A673 (cell line): ENCODE measurements around the gene BTRC. TPM values are rescaled to one million over a fixed set of nuclear protein-coding genes. Genes with fewer than 3 reads are reported as not detected.

Source experiments
- BruUV-seq: library from RNA; stranded (reverse); fragments of 400-500 nt; replicated peaks from 2 replicates; lab custom pipeline; 2021; lab: Mats Ljungman, UMichigan
- CTCF ChIA-PET: fragments of 300-600 bp; sonication (Branson Sonifier 250); formaldehyde crosslinking; loops from one replicate; lab custom pipeline; 2022; ENCODE audit warnings: antibody characterized with exemption; lab: Charles Lee
- POLR2A ChIA-PET: fragments of 300-600 bp; sonication (Branson Sonifier 250); formaldehyde crosslinking; loops from one replicate; lab custom pipeline; 2022; ENCODE audit warnings: antibody characterized with exemption; ENCODE audit not compliant: low non-redundant PET; lab: Charles Lee
- DNase-seq: peaks from one replicate; pipeline ENCODE4 v3.0.0-alpha.2; 2015; ENCODE audit warnings: low spot score
- H3K27ac ChIP-seq: fragments of 200-600 bp; sonication (generic); 2 replicates; pipeline ENCODE4 v1.5.1; 2016; ENCODE audit warnings: mixed run types, low read depth, mild to moderate bottlenecking, mixed read lengths, antibody characterized with exemption, low read length; ENCODE audit not compliant: poor library complexity, severe bottlenecking
- H3K27me3 ChIP-seq: fragments of 200-600 bp; sonication (generic); replicated peaks from 2 replicates; pipeline ENCODE4 v1.6.1; 2017; ENCODE audit warnings: mixed run types, low read depth, mild to moderate bottlenecking, mixed read lengths, antibody characterized with exemption, low read length; ENCODE audit not compliant: insufficient read depth, poor library complexity
- H3K36me3 ChIP-seq: fragments of 200-600 bp; sonication (generic); 2 replicates; pipeline ENCODE4 v1.6.1; 2016; ENCODE audit warnings: mixed run types, mild to moderate bottlenecking, mixed read lengths, antibody characterized with exemption, low read length; ENCODE audit not compliant: insufficient read depth, poor library complexity, severe bottlenecking
- H3K4me1 ChIP-seq: fragments of 200-600 bp; sonication (generic); 2 replicates; pipeline ENCODE4 v1.6.1; 2017; ENCODE audit warnings: mixed run types, mild to moderate bottlenecking, mixed read lengths, antibody characterized with exemption, low read length; ENCODE audit not compliant: insufficient read depth, poor library complexity, severe bottlenecking
- H3K4me3 ChIP-seq: fragments of 200-600 bp; sonication (generic); 2 replicates; pipeline ENCODE4 v1.5.1; 2016; ENCODE audit warnings: low read depth, mixed run types, mild to moderate bottlenecking, mixed read lengths, low read length; ENCODE audit not compliant: poor library complexity, severe bottlenecking
- H3K9me3 ChIP-seq: fragments of 200-600 bp; sonication (generic); 2 replicates; pipeline ENCODE4 v1.6.1; 2016; ENCODE audit warnings: mixed run types, low read depth, mild to moderate bottlenecking, mixed read lengths, antibody characterized with exemption, low read length; ENCODE audit not compliant: poor library complexity, severe bottlenecking
- EZH2 ChIP-seq: fragments of 200-600 bp; sonication (generic); IDR thresholded peaks from 2 replicates; pipeline ENCODE4 v1.6.1; 2017; ENCODE audit warnings: borderline replicate concordance, low read depth, mild to moderate bottlenecking, mixed read lengths, antibody characterized with exemption, low read length; ENCODE audit not compliant: poor library complexity, severe bottlenecking
- intact Hi-C: fragments of 100-400 bp; cut with micrococcal nuclease; formaldehyde crosslinking; loops from one replicate; pipeline ENCODE4 v1.10.0; 2022; ENCODE audit not compliant: unreplicated experiment
- total RNA-seq: library from RNA; stranded (reverse); gene quantifications from 2 replicates; pipeline ENCODE4 v1.2.3, GENCODE V29; 2021
- TF ChIP-seq, protein P1 (sequence below): fragments of 300-800, 200-600 bp; sonication (generic); conservative IDR thresholded peaks from 2 replicates; pipeline ENCODE4 v1.5.1; 2017; ENCODE audit warnings: low read depth, mild to moderate bottlenecking, antibody characterized with exemption, low read length, moderate library complexity, mixed read lengths

BTRC gene
- total RNA-seq, 1 experiment from 2014 or later = 22.6 TPM

- no peak for TF ChIP-seq EZH2
- TF ChIP-seq, protein P1, sequence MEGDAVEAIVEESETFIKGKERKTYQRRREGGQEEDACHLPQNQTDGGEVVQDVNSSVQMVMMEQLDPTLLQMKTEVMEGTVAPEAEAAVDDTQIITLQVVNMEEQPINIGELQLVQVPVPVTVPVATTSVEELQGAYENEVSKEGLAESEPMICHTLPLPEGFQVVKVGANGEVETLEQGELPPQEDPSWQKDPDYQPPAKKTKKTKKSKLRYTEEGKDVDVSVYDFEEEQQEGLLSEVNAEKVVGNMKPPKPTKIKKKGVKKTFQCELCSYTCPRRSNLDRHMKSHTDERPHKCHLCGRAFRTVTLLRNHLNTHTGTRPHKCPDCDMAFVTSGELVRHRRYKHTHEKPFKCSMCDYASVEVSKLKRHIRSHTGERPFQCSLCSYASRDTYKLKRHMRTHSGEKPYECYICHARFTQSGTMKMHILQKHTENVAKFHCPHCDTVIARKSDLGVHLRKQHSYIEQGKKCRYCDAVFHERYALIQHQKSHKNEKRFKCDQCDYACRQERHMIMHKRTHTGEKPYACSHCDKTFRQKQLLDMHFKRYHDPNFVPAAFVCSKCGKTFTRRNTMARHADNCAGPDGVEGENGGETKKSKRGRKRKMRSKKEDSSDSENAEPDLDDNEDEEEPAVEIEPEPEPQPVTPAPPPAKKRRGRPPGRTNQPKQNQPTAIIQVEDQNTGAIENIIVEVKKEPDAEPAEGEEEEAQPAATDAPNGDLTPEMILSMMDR = no peak
- no TSS peak for BruUV-seq
- no peak for DNase-seq
- POLR2A ChIA-PET = no interaction called here
- Histone ChIP-seq H3K36me3 (no peaks in the 10 kb centered on the region), H3K9me3 (no peaks in the 10 kb centered on the region), H3K27ac (no peak overlapping the region), H3K4me3 (no peak overlapping the region), H3K27me3 (no peaks in the 10 kb centered on the region), H3K4me1 (no peaks in the 10 kb centered on the region)
- CTCF ChIA-PET = no interaction called here
- intact Hi-C loops = no loop called here
These were observed 36.1 kb downstream of the BTRC start for GRCh38 chr10:101389986-101390531.

DNA sequence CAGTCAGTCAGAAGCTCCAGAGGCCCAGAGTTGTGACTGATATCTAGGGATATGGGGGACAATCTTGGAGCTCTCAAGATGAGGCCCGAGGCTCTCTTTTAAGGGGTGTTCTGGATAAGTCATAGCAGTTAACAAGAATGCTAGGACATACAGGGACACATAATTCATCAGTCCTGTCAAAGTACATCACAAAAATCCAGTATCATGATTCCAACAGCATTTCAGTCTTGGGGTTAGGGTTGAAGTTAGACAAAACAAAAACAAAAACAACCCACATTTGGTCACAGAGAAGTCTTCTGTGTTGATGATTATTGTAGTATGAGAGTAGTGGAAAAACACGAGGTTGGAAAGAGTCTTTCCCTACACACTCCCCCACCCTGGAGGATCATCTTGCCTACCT lies 39.4 kb downstream of the BTRC start:
- Histone ChIP-seq H3K36me3 (no peaks in the 10 kb centered on the region), H3K27ac (no peak overlapping the region), H3K4me3 (no peak overlapping the region), H3K9me3 (no peaks in the 10 kb centered on the region), H3K4me1 (no peaks in the 10 kb centered on the region), H3K27me3 (no peaks in the 10 kb centered on the region)
- intact Hi-C loops = no loop called here
- POLR2A ChIA-PET = no interaction called here
- CTCF ChIA-PET = interaction anchor here (0.6 kb wide), 1 partner anchor 49 kb away, joined by 8 read pairs; no protein-coding TSS in a partner anchor
- no peak for DNase-seq
- no peak for TF ChIP-seq EZH2
- TF ChIP-seq, protein P1 = no peak
- no TSS peak for BruUV-seq

DNA sequence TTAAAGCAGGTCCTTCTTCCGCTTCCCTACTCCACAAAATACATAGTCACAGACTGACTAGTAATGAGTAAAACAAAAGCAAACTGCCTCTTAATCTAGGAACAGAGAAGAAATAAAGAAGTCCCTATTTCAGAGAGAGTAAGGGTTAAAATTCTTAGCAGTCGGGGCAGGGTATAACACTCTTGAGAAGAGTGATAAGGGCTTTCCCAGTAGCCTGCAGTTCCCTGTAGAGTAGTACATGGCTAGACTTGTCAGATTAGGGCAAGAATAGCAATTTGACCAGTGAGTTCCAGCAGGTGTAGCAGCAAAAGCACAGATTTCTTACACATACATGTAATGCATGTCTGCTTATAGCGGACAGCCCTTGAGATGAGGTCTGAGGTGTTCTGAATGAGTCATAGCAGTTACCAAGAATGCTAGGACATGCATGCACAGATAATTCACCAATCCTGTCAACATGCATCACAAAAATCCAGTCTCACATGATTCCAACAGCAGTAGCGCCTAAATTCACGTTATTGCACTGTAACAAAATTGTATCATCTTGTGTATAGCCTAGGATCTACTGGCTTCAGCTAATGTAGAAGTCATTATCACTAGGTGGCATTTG lies 40.7 kb downstream of the BTRC start:
- H3K4me1 ChIP-seq = no peaks in the 10 kb centered on the region
- no peak overlapping the region for H3K27ac ChIP-seq
- intact Hi-C loops = no loop called here
- H3K36me3 ChIP-seq = no peaks in the 10 kb centered on the region
- DNase-seq = no peak
- TF ChIP-seq, protein P1 = no peak
- no peak for TF ChIP-seq EZH2
- H3K9me3 ChIP-seq = no peaks in the 10 kb centered on the region
- no peaks in the 10 kb centered on the region for H3K27me3 ChIP-seq
- no peak overlapping the region for H3K4me3 ChIP-seq
- ChIA-PET CTCF (no interaction called here), POLR2A (no interaction called here)
- BruUV-seq = no TSS peak
